ENCODE data around the gene RMRP.

The RMRP gene

GRCh38 chr9:35609820-35610163 is 48.0 kb downstream of the RMRP start:
- no peak for DNase-seq (ENCODE audit: low read depth)
- no peak for TF ChIP-seq CTCF (IDR thresholded peaks at IDR 0.05; ENCODE audit: insufficient read depth, low read depth, low read length, missing control alignments)
- no peak overlapping the region for H3K4me3 ChIP-seq (ENCODE audit: low read depth, low read length)

- DNase-seq (ENCODE audit: low read depth): no peak
- H3K4me3 ChIP-seq (ENCODE audit: low read depth, low read length): no peak overlapping the region
- no peak for TF ChIP-seq CTCF (IDR thresholded peaks at IDR 0.05; ENCODE audit: insufficient read depth, low read depth, low read length, missing control alignments)
Observed at GRCh38 chr9:35609001-35609819, 48.6 kb downstream of the RMRP start.

GRCh38 chr9:35608221-35608620 is 49.6 kb downstream of the RMRP start:
- H3K4me3 ChIP-seq (ENCODE audit: low read depth, low read length): no peak overlapping the region
- no peak for DNase-seq (ENCODE audit: low read depth)
- TF ChIP-seq CTCF (IDR thresholded peaks at IDR 0.05; ENCODE audit: insufficient read depth, low read depth, low read length, missing control alignments): no peak
